ENCODE measurements around the gene TUFT1. TPM values are rescaled to one million over a fixed set of nuclear protein-coding genes. Genes with fewer than 3 reads are reported as not detected.
A peak's percentile ranks its signal among the peaks of the same experiment; 100 is the strongest.

The TUFT1 gene
- total RNA-seq, 1 donor, result 16.3 TPM

DNA sequence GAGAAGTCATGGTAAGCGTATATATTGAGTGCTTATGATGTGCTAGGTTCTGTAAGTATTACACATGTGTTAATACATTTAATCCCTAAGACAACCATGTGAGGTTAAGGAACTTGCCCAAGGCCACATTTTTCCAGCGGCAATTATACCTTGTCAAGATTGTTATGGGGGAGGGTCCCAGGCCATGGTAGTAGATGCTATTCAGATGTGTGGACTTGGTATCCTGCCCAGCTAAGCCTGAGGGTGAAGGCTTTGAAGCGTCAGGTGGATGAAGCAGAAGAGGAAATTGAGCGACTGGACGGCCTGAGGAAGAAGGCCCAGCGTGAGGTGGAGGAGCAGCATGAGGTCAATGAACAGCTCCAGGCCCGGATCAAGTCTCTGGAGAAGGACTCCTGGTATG lies 3.6 kb upstream of the TUFT1 start:
- no peaks in the 10 kb centered on the region for H3K36me3 ChIP-seq (ENCODE audit: insufficient read depth, low read length)
- peak overlapping the region; percentile 58 for H2AFZ ChIP-seq (ENCODE audit: low read length)
- H4K20me1 ChIP-seq (ENCODE audit: insufficient read depth, low read length), result peaks cover 3% of the 10 kb centered on the region
- TF ChIP-seq, protein P1, sequence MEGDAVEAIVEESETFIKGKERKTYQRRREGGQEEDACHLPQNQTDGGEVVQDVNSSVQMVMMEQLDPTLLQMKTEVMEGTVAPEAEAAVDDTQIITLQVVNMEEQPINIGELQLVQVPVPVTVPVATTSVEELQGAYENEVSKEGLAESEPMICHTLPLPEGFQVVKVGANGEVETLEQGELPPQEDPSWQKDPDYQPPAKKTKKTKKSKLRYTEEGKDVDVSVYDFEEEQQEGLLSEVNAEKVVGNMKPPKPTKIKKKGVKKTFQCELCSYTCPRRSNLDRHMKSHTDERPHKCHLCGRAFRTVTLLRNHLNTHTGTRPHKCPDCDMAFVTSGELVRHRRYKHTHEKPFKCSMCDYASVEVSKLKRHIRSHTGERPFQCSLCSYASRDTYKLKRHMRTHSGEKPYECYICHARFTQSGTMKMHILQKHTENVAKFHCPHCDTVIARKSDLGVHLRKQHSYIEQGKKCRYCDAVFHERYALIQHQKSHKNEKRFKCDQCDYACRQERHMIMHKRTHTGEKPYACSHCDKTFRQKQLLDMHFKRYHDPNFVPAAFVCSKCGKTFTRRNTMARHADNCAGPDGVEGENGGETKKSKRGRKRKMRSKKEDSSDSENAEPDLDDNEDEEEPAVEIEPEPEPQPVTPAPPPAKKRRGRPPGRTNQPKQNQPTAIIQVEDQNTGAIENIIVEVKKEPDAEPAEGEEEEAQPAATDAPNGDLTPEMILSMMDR (IDR thresholded peaks at IDR 0.05; ENCODE audit: extremely low read depth, low read depth, low read length), result no peak
- no peaks in the 10 kb centered on the region for H3K9me3 ChIP-seq (ENCODE audit: low read depth, low read length)
- no peaks in the 10 kb centered on the region for H3K27me3 ChIP-seq (ENCODE audit: insufficient read depth, low read length)
- DNase-seq (ENCODE audit: insufficient read length, low spot score, missing footprints), result no peak
- peaks cover 44% of the 10 kb centered on the region for H3K4me1 ChIP-seq (ENCODE audit: insufficient read depth, low read length)
- H3K4me3 ChIP-seq (ENCODE audit: insufficient read depth, low read length), result no peak overlapping the region
- H3K27ac ChIP-seq (ENCODE audit: low read depth, low read length), result peak overlapping the region; percentile 90
- H3K79me2 ChIP-seq (ENCODE audit: insufficient read depth, low read length), result peaks cover 11% of the 10 kb centered on the region
- peak overlapping the region; percentile 33 for H3K4me2 ChIP-seq (ENCODE audit: insufficient read depth, low read length)

DNA sequence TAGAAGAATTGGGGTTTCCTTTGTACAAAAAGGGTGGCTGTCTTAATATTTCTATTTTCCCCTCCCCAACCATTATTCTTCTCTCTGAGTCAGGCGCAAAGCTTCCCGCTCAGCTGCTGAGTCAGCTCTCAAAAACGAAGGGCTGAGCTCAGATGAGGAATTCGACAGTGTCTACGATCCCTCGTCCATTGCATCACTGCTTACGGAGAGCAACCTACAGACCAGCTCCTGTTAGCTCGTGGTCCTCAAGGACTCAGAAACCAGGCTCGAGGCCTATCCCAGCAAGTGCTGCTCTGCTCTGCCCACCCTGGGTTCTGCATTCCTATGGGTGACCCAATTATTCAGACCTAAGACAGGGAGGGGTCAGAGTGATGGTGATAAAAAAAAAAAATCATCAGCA lies 3.0 kb upstream of the TUFT1 start:
- Histone ChIP-seq H3K79me2 (ENCODE audit: insufficient read depth, low read length) (peaks cover 15% of the 10 kb centered on the region), H3K27me3 (ENCODE audit: insufficient read depth, low read length) (no peaks in the 10 kb centered on the region), H4K20me1 (ENCODE audit: insufficient read depth, low read length) (peaks cover 3% of the 10 kb centered on the region), H3K27ac (ENCODE audit: low read depth, low read length) (peak overlapping the region; percentile 90), H3K9me3 (ENCODE audit: low read depth, low read length) (no peaks in the 10 kb centered on the region), H3K36me3 (ENCODE audit: insufficient read depth, low read length) (no peaks in the 10 kb centered on the region), H2AFZ (ENCODE audit: low read length) (peak overlapping the region; percentile 16), H3K4me3 (ENCODE audit: insufficient read depth, low read length) (no peak overlapping the region), H3K4me1 (ENCODE audit: insufficient read depth, low read length) (peaks cover 51% of the 10 kb centered on the region), H3K4me2 (ENCODE audit: insufficient read depth, low read length) (peak overlapping the region; percentile 33)
- TF ChIP-seq, protein P1 (IDR thresholded peaks at IDR 0.05; ENCODE audit: extremely low read depth, low read depth, low read length), result no peak
- peak; percentile 91 for DNase-seq (ENCODE audit: insufficient read length, low spot score, missing footprints)

DNA sequence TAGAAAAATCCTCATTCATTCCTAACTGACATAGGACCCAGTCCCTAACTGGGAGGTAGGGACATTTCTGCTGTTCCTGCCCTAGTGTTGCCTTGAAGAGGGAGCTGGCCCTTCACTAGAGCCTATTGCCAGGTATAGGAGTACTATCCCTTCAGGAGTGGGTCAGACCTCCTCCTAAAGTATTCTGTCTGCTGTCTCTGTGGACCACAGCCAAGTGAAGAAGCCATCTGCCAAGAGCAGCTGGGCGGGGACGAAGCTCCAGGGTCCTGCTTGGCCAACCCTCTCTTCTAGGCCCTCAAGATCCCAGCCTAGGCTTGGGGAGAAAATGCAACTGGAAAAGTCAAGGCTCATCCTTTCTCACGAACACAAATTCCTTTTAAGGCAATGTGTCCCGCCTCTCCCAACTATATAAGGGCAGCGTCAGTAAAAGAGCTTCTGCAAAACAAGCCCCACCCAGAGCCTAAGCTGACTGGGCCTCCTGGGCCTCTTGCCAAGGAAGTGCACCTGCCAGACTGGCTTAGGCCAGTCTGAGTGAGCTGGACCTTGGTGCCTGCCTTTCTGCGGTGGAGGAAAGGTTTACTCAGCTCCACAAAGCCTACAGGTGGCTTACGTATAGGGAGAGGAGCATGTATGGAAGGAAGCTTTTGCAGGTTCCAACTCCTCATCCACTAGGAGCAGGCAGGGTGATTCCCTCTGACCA lies 638 bp upstream of the TUFT1 start:
- no peaks in the 10 kb centered on the region for H3K36me3 ChIP-seq (ENCODE audit: insufficient read depth, low read length)
- peak overlapping the region; percentile 79 for H3K27ac ChIP-seq (ENCODE audit: low read depth, low read length)
- H3K9me3 ChIP-seq (ENCODE audit: low read depth, low read length), result no peaks in the 10 kb centered on the region
- H3K27me3 ChIP-seq (ENCODE audit: insufficient read depth, low read length), result no peaks in the 10 kb centered on the region
- no peak overlapping the region for H2AFZ ChIP-seq (ENCODE audit: low read length)
- peak; percentile 90 for DNase-seq (ENCODE audit: insufficient read length, low spot score, missing footprints)
- H4K20me1 ChIP-seq (ENCODE audit: insufficient read depth, low read length), result peaks cover 3% of the 10 kb centered on the region
- H3K4me3 ChIP-seq (ENCODE audit: insufficient read depth, low read length), result peak overlapping the region; percentile 86
- H3K4me1 ChIP-seq (ENCODE audit: insufficient read depth, low read length), result peaks cover 61% of the 10 kb centered on the region
- peaks cover 24% of the 10 kb centered on the region for H3K79me2 ChIP-seq (ENCODE audit: insufficient read depth, low read length)
- peak overlapping the region; percentile 87 for H3K4me2 ChIP-seq (ENCODE audit: insufficient read depth, low read length)
- TF ChIP-seq, protein P1 (IDR thresholded peaks at IDR 0.05; ENCODE audit: extremely low read depth, low read depth, low read length), result no peak

DNA sequence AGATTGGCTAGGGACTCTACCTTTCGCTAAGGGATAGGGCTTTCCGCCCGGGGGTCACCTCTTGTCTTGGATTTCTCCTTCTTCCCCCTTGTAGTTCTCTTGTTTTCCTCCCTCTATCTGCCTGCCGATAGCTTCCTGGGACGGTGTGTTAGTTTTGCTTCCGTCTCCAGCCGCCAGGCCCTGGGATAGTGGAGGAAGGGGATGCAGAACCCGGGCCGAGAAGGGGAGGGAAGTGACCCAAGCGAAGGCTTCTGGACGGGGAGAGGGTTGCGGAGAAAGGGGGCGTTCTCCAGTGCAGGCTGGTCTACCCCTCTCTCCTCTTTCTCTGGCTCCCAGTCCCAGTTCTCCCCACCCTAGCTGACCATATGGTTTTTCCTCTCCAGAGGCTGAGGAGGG lies 871 bp downstream of the TUFT1 start:
- TF ChIP-seq, protein P1 (IDR thresholded peaks at IDR 0.05; ENCODE audit: extremely low read depth, low read depth, low read length), result no peak
- H3K4me1 ChIP-seq (ENCODE audit: insufficient read depth, low read length), result peaks cover 56% of the 10 kb centered on the region
- peak overlapping the region; percentile 86 for H3K4me3 ChIP-seq (ENCODE audit: insufficient read depth, low read length)
- peak overlapping the region; percentile 79 for H3K27ac ChIP-seq (ENCODE audit: low read depth, low read length)
- H3K9me3 ChIP-seq (ENCODE audit: low read depth, low read length), result no peaks in the 10 kb centered on the region
- no peaks in the 10 kb centered on the region for H3K27me3 ChIP-seq (ENCODE audit: insufficient read depth, low read length)
- H3K4me2 ChIP-seq (ENCODE audit: insufficient read depth, low read length), result peak overlapping the region; percentile 87
- peak; percentile 72 for DNase-seq (ENCODE audit: insufficient read length, low spot score, missing footprints)
- no peaks in the 10 kb centered on the region for H3K36me3 ChIP-seq (ENCODE audit: insufficient read depth, low read length)
- peaks cover 3% of the 10 kb centered on the region for H4K20me1 ChIP-seq (ENCODE audit: insufficient read depth, low read length)
- peaks cover 30% of the 10 kb centered on the region for H3K79me2 ChIP-seq (ENCODE audit: insufficient read depth, low read length)
- peak overlapping the region; percentile 81 for H2AFZ ChIP-seq (ENCODE audit: low read length)
